Measurements from ENCODE around the gene TIMM9. TPM values are rescaled to one million over a fixed set of nuclear protein-coding genes. Genes with fewer than 3 reads are reported as not detected.

The TIMM9 gene
- total RNA-seq (2022; extraction: Qiagen RNA extraction; ENCODE audit: low read depth) = 66.5 to 80.5 TPM (median 73.7 TPM) in 5 replicates

GRCh38 chr14:58427281-58428117 is at the start of gene TIMM9, which contains the start of gene KIAA0586:
TIMM9 (minus strand) TSS chr14:58427531; CDS start chr14:58411945, 15,586 bp downstream.
KIAA0586 (plus strand) TSS chr14:58427719; CDS start chr14:58428265, 546 bp downstream.

GRCh38 chr14:58395812-58396788 is 31.2 kb downstream of the TIMM9 start, which contains the start of gene TOMM20L:
TOMM20L (plus strand) TSS chr14:58395930; CDS start chr14:58395958, 28 bp downstream.

Other genes with a start within 250 kb of the TIMM9 start
- 43.2 to 51.5 TPM (median 46.4 TPM) in 5 replicates for gene ACTR10, start 227.4 kb downstream of the TIMM9 start, total RNA-seq (2022; extraction: Qiagen RNA extraction; ENCODE audit: low read depth)
- 187 to 260 TPM (median 201 TPM) in 5 replicates for gene PSMA3, start 182.7 kb downstream of the TIMM9 start, total RNA-seq (2022; extraction: Qiagen RNA extraction; ENCODE audit: low read depth)
- gene ARID4A, start 129.0 kb downstream of the TIMM9 start, total RNA-seq (2022; extraction: Qiagen RNA extraction; ENCODE audit: low read depth) = 2.8 to 5.5 TPM (median 5.0 TPM) in 5 replicates
- gene TOMM20L, start 31.6 kb downstream of the TIMM9 start, total RNA-seq (2022; extraction: Qiagen RNA extraction; ENCODE audit: low read depth) = not detected in 5 replicates
- gene KIAA0586, start 188 bp upstream of the TIMM9 start, total RNA-seq (2022; extraction: Qiagen RNA extraction; ENCODE audit: low read depth) = 6.0 to 10.6 TPM (median 9.2 TPM) in 5 replicates
- gene DACT1, start 210.4 kb upstream of the TIMM9 start, total RNA-seq (2022; extraction: Qiagen RNA extraction; ENCODE audit: low read depth) = 0.44 to 0.73 TPM (median 0.48 TPM) in 5 replicates